Heart left ventricle (tissue), 13 donors: ENCODE data around the gene LAMB3.

Experiments
- POLR2A ChIP-seq, 2 donors: fragments of 450-650 bp; IDR thresholded peaks; one replicate each; pipeline ENCODE4 v1.6.1; 2017; ENCODE audit warnings: antibody characterized with exemption in 2 of 2, mild to moderate bottlenecking in 2 of 2, moderate library complexity in 2 of 2
- TF ChIP-seq, protein P1 (sequence below), 12 donors: fragments of 200-600 bp; sonication (generic) in 4 of 12; IDR thresholded peaks; one replicate each; pipeline versions ENCODE4 v1.5.0 to v1.8.0; 2018 to 2022; ENCODE audit warnings: antibody characterized with exemption in 12 of 12, mild to moderate bottlenecking in 5 of 12
- donor health status: ischemic (EF 13 %, LVEDD 7.1; RV severe dilation, severe dysfunction).
- donor health status: DM: no; HTN: yes; CAD: no.
- donor health status: DM: no; HTN: no; CAD: no.
- donor health status: ischemic (EF 25% LVEDD 6.9; RV normal size, moderate dysfunction).
- donor health status: ischemic (EF 25% LVEDD 5.7; RV mildly dilated, moderate dysfunction).
- donor health status: ischemic (EF 35%, LVEDD 5.7; RV mildly dilated, moderate dysfunction).
- donor health status: nonischemic (EF 11% LVEDD 7.7; RV severe dilation, severe dysfunction).
- donor health status: DM: yes; HTN: yes; CAD: no.
- donor health status: PGD.
- donor health status: ischemic (EF 29% LVEDD 5.4; RV normal size, mild dysfunction).
- donor health status: nonischemic (EF 23%, LVEDD 6.1; RV moderate dilation, normal function).

DNA sequence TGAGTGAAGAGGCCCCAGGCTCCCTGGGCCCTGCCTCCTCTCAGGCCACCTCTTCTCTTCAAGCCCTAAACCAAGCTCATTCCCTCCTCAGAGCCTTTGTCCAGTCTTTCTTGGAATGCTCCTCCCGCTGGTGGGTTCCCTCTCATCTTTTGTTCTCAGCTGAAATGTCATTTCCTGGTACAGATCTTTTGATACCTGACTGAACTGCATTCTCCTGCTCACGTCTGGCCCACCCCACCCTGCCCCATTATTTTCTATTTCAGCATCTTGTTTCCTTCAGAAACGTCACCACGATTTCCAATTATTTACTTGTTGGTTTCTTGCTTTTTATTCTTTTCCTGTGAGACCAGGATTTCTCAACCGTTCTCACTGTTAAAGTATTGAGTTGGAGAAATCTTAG is 16.4 kb downstream of the LAMB3 start:
- TF ChIP-seq, protein P1, sequence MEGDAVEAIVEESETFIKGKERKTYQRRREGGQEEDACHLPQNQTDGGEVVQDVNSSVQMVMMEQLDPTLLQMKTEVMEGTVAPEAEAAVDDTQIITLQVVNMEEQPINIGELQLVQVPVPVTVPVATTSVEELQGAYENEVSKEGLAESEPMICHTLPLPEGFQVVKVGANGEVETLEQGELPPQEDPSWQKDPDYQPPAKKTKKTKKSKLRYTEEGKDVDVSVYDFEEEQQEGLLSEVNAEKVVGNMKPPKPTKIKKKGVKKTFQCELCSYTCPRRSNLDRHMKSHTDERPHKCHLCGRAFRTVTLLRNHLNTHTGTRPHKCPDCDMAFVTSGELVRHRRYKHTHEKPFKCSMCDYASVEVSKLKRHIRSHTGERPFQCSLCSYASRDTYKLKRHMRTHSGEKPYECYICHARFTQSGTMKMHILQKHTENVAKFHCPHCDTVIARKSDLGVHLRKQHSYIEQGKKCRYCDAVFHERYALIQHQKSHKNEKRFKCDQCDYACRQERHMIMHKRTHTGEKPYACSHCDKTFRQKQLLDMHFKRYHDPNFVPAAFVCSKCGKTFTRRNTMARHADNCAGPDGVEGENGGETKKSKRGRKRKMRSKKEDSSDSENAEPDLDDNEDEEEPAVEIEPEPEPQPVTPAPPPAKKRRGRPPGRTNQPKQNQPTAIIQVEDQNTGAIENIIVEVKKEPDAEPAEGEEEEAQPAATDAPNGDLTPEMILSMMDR (IDR thresholded peaks at IDR 0.05), result no peak
- TF ChIP-seq POLR2A (IDR thresholded peaks at IDR 0.05), result no peak
